NCI-H345 treated with DMSO at 0.1 percent for 48 hours (cell line): ENCODE results near the gene FOXN3.
A peak's percentile ranks its signal among the peaks of the same experiment; 100 is the strongest.
"Not testable (repeated sequence)": the region's sequence is repeated elsewhere in the genome, so short reads cannot be mapped to it uniquely, and the experiment has no call there.

Source experiments
- DNase-seq: peaks from one replicate; lab custom pipeline; 2025; ENCODE audit not compliant: unreplicated experiment; lab: John Stamatoyannopoulos, UW

FOXN3 gene

GRCh38 chr14:89206389-89207031, 210.5 kb downstream of the FOXN3 start:
- no peak for DNase-seq

GRCh38 chr14:89205137-89205740, 211.8 kb downstream of the FOXN3 start:
- no peak for DNase-seq

- DNase-seq = no peak
Observed at GRCh38 chr14:89202413-89203190, 214.4 kb downstream of the FOXN3 start.

DNA sequence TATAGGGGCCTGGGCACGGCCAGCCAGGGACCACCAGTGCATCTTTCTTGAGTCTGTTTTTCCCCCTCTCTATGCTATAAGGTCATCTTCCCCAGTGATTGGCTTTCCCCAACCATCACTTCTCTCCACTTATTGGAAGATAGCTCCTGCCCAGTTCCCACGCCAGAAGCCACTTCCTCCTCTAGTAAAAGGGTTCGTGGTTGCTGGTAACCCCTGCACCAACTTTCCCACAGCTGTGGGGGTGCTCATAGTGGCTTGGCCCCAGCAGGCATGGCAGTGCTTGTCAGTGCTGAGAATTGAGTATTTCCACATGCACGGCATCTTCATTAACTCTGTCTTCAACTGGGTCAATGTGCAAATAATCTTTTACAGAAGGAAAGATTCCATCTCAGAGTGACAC, 215.4 kb downstream of the FOXN3 start:
- DNase-seq = no peak

DNA sequence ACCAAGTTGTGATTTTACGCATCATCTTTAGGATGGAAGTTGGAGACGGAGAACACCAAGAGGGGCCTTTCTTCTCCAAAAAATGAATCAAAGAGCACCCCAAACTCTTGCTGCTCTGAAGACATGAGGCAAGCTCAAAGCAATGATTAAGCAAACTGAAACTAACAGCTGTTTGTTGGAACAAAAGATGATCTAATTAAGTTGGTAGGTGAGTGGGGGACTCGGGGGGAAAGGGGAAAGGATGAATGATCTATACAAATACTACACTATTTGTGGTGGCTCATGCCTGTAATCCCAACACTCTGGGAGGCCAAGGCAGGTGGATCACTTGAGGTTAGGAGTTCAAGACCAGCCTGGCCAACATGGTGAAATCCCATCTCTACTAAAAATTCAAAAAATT, 217.7 kb downstream of the FOXN3 start:
- not testable (repeated sequence) for DNase-seq

DNA sequence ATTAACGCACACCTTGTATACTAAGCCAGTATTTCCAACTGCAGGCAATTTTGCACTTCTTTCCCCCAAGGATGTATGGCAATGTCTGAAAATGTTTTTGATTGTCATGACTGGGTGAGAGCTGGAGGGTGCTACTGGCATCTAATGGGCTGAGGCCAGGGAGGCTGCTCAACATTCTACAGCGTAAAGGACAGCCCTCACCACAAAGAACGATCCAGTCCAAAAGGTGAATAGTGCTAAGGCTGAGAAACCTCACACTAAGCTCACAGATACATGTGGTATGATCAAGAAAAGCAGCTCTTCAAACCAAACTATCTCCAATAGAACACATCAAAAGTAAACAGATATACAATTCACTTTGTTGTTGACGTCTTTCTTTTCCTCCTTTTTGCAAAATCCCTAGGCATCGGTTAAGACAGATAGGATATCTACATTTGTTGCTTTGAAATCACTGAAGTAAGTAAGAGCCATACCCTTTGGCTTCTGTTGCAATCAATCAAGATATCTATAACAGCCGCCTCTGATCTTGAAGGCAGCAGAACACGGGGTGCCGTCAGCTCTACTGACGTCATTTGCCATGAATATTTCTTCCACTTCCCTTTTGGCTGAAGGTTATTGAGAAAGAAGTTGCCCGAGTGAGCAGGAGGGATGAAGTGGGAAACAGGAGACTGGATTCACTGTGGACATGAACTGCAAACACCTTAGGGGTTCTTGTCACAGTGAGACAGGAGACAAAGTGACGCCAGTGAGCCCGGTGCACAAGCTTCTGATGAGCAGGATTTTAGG, 218.3 kb downstream of the FOXN3 start:
- DNase-seq = no peak

DNA sequence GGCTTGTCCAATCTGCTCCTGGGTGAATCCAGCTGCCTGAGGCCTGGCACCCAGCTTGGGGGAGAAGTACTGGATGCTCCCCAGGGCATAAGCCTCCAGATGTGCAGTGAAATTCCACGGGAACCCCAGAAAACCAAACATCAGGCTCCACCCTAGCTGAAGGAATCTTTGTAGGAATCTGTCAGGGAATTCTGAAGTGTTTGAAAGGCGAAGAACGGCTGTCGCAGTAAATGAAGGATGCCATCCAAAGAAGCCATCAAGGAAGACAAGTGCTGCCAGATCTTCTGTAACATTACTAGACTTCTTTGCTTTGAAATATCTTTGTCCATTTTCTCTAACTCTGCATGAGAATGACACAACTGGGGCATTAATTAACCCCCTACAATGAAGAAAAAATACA, 219.4 kb downstream of the FOXN3 start:
- no peak for DNase-seq

DNA sequence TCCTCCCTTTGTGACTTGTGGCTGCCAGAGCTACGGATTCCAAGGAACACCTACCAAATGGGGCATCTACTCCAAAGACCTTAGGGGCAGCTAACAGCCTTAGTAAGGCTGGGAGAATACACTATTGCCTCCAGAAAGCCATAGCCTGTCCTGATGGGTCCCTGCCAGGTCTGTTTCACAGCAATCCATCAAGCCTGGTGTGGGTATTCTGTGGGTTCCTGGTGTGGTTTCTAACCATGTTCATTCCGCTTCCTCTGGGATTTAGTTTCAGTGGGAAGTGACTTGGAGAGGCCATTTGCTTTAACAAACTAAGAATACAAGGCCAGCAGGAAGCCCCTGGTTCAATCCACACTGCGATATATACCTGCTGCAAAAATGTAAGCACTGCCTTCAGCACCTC, 220.5 kb downstream of the FOXN3 start:
- no peak for DNase-seq

DNA sequence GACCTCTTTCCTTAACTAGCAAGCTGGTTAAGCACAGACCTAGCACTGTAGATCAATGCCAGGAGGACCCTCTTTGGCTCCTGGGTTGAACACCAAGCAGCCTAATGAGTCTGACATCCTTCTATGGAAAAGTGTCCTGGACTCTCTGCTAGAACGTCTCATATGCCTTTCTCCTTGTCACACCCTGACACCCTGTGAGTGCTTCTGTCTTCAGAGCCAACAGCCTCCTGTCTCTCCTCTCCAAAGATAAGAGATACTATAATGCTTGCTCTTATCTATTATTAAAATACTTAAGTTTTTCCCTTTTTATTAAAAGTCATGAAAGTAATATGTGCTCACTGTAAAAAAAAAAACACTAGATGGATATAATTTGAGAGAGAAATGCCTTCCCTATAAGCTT, 222.7 kb downstream of the FOXN3 start:
- DNase-seq = no peak

GRCh38 chr14:89190765-89191513, 226.1 kb downstream of the FOXN3 start:
- peak; percentile 91 for DNase-seq

DNA sequence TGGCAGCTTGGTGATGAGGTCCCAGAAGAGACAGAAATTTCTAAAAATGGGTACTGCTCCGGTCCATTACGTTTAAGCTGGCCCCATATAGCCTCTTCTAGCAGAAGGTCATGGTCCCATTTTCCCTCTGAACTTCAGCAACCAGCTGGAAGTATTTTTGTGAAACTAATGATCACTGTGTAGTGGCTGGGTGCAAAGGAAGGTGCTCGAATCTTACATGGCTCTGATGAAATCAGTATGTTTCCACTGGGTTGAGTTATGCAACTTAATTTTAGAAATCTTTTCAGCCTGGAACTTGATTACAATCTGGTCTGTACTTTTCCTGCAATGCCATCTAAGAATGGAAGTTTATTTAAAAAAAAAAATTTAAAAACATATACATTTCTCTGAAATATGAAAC, 228.5 kb downstream of the FOXN3 start:
- DNase-seq = no peak

GRCh38 chr14:89187501-89187900, 229.5 kb downstream of the FOXN3 start:
- no peak for DNase-seq

GRCh38 chr14:89186856-89187376, 230.1 kb downstream of the FOXN3 start:
- DNase-seq = no peak

- no peak for DNase-seq
Observed at GRCh38 chr14:89185919-89186855, 230.8 kb downstream of the FOXN3 start.

DNA sequence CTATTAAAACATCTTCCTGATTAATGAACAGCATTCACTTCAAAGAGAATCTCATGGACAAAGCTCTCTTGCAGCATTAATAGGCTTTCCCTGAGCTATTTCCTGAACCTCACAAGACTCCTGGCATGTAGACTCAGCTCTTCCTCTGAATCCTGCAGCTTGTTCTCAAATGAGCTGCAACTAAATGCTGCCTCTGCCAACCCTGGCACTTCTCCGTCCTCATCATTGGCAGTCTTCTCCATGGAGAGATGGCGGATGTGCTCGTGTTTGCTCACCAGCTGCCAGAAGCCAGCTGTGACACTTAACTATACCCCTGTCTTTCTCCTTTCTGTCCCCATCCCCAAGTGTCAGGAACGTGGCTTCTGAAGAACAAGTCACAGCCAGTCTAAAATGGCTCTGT, 232.1 kb downstream of the FOXN3 start:
- no peak for DNase-seq

DNA sequence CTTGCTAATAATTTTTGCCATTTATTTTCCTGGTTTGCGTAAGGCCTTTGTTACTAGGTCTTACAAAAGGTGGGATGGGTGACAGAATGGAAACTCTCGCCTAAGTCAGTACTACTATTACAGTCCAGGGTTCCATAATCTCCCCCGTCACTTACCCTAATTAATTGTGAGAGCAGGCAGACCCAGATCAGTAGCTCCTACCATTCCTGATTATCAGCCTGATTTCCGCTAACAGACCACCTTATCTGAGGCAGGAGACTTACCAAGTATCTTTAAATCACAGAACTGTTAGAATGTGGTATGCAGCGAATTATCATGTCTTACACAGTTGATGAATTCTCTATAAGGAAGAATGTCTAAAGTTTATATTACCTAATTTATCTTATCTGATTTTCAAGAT, 234.7 kb downstream of the FOXN3 start:
- no peak for DNase-seq

DNA sequence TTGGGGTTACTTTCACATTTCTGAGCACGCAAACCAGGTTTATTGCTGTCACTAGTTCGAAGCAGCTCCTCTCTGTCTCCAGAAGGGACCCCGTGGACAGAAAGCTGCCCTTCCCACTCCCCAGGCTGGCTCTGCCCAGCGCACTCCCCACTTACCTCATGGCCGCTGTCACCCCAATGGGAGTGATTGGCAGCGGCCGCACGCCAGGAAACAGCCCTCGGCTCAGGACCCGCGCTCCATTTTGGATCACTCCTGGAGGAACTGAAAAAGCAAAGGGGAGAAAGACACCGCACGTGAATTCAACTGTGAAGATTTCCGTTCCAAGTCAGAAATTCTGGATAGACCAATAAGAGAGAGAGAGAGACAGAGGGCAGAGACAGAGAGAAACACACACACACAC, 236.5 kb downstream of the FOXN3 start:
- DNase-seq = no peak

DNA sequence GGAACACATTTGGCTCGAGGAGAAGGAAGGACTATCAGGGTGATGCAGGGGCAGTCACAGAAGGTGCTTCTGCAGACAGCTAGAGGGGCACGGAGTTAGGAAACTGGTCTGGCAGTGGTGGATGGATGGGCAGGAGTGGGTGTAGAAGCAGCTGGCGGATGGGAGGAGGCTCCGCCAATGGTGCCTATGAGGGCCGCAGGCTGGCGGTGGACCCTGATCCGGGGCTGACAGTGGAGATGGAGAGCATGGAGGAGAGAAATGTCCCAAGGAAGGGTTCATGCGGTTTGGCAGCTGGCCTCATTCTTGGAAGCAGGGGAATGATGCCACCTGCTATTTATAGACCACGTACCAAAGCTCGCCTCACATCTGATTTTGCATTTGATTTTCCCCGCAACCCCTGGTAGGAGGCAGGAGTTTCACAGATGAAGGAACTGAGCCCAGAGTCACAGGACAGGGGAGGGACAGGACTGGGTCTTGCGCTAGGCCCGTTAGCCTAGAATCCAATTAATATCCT, 237.1 kb downstream of the FOXN3 start:
- no peak for DNase-seq

- DNase-seq = no peak
Observed at GRCh38 chr14:89178800-89179535, 238.1 kb downstream of the FOXN3 start.
